Activated T-cell treated with anti-CD3 and anti-CD28 coated beads for 24 hours (primary cell): ENCODE results near the gene SDC1.

Source experiments
- DNase-seq: peaks from one replicate; pipeline ENCODE4 v3.0.0-alpha.2; 2020; ENCODE audit warnings: low read depth

SDC1 gene

DNA sequence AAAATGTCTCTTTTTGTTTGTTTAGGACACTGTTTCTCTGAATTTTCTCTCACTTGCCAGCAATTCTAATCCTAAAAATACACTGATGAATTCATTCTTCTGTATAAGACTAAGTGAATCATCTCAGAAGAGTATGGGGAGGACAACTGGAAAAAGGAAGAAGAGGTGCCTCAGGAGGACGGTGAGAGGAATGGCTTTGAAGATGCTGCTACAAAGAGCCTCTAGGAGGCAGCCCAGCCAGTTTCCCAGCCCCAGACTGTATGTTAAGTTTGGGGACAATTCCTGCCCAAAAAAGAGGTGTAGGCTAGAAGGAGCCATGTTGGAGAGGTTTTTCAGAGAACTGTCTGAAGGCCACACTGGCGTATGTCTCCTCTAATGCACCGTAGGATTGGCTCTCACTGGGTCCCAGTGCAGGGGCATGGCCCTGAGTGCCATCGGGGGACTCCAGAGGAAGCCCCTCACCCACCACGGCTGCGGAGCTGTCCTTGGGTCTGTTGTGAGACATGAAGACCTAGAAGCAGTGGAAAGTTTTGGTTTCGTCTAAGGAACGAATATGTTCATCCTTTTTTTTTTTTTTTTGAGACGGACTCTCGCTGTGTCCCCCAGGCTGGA, 3.1 kb upstream of the SDC1 start:
- no peak for DNase-seq

DNA sequence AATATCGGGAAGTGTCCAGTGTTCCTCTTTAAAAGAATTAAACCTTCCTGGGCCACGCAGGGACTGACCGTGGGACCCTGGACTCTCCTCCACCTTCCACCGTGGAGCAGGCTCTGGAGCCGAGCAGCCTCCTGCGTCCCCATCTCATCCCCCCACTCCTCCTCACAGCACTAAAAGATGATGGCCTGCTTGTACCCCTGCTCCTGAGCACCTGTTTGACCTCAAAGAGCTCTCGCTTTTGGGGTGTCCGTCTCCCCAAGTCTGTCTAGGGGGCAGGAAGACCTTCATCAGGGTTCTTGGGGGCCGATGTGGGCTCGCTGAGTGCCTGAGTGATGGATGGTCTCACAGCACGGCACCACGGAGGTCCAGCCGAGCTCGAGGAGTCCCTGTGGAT, 1.2 kb upstream of the SDC1 start:
- DNase-seq, result no peak

DNA sequence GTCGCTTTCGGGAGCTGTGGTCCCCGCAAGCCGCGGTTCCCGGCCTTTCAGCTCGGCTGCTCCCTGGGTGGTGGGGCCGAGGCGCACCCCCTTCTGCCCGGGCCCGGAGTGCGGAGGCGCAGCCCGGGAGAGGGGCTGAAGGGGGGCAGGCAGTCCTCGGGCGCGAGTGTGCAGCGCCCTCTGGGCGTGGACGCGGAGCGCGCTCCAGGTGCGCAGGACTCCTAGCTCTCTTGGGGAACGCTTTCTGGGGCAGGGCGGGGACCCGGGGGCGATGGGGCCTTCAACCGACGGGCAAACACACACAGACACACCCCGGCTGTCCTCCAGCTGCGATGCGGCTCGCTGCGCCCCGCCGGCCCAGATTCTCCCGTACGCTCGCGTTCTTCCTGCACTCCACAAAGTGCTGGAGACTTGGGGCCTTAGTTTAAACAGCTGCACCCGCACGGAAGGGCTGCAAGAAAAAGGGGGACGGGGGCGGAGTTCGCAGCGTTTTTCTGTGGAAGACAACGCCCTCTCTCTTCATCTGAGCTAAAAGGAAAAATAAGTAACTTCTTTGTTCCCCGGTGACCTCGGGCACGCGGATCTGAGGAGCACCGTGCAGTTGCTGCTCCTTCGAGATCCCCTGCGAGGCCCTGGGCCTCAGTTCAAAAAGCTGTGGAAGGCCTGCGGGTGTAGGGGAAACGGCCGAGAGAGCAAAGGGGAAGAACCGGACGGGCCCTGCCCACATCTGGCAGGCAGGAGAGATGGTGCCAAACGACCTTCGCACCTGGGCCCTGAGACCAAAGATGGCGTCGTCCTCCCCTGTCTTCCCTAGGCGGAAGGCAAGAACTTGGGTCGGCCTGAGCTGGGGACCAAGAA, 593 bp upstream of the SDC1 start:
- peak; percentile 19 for DNase-seq

DNA sequence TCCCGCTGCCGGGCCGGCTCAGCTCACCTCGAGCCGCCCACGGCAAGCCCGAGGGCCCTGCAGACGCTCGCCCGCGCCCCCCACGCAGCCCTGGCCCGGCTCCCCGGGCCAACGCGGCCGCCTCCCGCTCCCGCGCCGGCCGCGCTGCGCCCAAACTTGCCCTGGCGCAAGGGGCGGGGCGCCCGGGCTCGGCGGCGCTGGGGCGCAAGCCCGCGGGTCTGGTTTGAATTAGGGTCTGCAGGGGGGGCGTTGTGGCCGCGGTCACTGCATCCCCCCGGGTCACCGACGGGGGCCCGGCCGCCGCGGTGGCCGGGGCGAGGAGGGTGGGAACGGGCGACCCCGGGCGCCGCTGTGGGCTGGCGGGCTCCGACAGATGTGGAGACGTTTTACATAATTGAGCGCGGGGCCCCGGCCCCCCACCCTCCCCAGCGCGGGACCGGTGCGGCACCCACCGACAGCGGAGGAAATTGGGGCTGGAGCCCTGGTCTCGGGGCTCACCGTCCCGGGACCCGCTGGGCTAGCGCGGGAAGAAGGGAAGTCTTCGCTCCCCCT, 690 bp downstream of the SDC1 start:
- no peak for DNase-seq

DNA sequence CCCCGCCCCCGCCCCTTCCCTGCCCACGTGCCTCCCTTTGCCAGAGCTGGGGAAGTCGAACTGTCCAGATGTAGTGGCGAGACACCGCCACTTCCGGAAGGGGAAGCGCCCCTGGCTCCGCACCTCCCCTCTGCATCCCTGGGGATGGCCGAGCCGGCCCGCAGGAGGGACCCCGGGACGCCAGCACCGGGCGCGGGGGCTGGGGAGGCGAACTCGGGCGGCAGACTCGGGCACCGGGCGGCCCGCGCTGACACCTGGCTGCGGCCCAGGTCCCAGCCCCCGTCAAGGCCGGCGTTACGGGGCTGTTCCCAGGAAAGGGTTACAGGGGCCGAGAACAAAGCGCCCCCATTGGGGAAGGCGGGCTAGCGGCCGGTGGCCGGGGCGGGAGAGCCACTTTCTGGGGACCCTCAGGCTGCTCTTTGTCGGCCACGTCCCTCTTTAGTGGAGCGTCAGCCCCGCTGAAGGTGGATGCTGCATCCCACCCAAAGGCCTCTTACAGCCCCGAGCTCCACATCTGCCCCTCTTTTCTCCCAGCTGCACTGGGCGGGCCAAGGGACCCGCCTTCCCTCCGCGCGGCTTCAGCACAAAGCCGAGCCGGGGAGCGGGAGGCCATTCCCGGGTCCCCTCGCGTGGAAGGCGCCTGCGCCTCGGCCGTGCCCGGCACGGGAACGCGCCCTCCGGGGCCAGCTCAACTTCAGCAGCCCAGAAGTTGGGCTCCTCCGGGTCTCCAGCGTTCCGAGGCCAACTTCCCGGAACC, 1.3 kb downstream of the SDC1 start:
- no peak for DNase-seq

DNA sequence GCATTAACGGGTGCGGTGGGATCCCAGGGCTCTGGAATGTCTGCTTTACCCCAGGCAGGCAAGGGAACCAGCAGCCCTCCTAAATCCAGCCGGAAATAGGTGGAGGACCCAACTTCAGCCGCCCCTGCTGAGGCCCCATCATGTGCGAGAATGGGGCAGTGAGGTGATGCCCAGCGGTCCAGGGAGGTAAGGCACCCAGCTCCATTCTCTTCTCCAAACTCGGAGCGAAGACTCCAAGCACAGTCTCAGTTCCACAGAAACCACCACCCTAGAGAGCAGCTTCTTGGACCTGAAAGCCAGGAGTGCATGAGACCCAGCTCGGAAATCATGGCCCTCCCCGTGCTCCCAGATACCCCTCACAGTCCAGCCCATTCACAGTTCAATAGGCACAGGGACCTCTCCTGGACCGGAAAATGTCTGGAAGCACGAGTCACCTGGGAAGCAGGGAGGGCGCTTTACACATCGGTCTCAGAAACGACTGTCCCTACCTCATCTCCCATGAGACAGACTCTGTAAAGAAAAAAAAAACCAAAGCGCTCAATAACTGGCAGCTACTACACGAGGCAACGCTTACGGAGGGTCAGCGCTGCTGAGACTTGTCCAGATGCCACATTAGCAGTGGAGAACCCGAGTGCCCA, 2.0 kb downstream of the SDC1 start:
- no peak for DNase-seq

DNA sequence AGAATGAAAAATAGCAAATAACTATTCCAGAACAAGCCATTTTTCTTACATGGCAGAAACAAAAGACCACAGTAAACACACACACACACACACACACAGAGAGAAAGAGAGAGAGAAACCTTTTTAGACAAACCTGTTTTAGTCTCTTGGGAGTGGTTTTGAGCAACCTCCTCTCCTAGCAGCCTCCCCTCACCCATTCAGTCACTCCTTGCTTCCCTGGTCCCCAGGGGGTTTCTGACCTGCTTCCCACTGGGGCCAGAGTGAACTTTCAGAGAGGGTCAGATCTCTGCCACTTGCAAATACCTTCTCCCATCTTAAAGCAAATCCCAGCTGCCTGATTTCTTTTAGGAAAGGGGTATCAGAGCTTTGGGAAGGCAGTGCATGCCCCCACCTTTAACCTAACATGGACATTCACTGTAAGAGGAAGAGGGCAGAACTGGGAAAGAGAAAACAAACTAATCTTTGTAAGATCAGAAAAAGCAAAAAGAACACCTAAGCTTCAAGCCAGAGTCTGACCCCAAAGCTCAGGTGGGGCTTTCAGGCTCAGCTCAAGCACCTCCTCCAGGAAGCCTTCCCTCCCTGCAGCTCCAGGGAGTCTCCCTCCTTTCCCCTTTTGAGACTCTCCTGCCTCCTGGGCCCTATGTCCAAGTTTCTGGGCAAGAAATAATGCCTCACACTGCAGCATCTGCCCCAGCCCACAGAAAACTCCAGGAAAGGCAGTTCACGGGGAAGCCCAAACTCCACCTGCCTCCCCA, 2.7 kb downstream of the SDC1 start:
- no peak for DNase-seq

DNA sequence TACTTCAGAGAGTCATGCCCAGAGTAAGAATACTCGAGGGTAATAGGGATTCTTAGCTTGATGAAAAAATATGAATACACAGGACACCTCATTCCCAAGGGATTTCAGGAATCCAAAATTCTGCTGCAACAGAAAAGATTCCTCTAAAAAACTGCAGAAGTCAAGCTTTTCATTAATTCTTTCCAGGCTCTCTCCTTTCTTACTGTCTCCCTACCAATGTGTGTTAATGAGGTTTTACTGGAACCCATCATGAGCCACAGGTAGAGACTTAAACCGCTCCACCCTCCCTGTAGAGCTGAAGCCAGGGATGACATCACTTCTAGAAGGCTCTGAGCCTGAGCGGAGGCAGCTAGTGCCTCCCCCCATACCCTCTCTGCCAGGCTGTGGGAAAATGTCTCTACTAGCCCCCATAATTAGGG, 3.4 kb downstream of the SDC1 start:
- no peak for DNase-seq

DNA sequence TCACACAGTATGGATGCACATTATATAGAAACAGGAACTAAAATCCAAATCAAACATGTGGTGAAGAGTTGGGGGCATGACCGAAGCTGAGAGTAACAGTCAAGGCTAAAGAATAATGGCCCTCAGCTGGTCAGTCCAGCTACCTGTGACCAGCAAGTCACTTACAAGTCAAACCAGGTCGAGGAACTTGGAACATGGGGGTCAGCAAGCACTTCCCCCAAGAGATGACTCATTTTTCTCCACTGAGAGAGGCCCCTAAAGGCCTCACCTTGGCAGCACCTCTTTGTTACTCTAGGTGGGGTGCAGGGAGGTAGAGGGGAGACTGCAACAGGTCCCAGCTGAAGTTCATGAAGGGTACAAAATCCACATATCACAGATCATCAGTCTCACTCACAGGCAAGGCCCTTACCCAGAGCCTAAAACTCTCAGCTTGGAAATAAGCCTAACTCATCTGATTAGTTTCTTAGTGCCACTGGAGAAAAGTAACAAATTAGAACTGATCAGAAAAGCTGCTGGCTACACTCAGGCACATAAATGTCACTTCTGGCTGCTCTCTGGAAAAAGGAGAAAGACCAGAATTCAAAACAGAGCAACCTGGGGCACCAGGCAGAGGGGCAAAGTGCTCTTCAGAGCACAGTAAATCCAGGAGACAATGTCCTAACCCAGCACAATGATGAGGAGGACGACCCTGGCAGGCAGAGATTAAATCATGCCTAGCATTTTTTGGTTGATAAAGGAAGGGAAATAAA, 4.0 kb downstream of the SDC1 start:
- DNase-seq, result no peak

DNA sequence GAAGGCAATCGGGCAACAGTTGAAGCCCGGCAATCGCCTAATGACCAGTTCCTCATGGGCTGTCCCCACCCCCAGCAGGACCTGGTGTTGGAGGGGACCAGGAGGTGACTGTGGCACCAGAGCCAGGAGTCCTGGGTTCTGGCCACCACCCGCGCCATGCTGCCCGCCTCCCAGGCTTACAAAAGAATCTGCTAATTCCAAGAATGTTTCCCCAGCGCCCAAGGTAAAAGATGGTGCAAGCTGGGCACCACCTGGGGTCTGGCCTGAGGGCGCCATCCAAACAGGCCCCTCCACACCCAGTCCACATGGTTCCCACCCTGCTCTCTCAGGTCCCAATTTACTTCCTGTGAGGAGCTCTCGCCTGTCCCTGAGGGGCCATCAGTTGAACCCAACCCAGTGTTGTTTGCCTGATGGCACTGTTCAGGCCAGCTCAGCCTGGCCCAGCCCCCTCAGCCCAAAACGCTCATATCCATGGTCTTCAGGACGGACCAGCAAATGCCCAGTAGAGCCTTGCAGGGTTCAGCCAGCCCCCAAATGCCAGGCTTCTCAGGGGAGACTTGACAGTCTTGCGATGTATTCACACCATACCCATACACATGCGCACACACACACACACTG, 5.1 kb downstream of the SDC1 start:
- no peak for DNase-seq

DNA sequence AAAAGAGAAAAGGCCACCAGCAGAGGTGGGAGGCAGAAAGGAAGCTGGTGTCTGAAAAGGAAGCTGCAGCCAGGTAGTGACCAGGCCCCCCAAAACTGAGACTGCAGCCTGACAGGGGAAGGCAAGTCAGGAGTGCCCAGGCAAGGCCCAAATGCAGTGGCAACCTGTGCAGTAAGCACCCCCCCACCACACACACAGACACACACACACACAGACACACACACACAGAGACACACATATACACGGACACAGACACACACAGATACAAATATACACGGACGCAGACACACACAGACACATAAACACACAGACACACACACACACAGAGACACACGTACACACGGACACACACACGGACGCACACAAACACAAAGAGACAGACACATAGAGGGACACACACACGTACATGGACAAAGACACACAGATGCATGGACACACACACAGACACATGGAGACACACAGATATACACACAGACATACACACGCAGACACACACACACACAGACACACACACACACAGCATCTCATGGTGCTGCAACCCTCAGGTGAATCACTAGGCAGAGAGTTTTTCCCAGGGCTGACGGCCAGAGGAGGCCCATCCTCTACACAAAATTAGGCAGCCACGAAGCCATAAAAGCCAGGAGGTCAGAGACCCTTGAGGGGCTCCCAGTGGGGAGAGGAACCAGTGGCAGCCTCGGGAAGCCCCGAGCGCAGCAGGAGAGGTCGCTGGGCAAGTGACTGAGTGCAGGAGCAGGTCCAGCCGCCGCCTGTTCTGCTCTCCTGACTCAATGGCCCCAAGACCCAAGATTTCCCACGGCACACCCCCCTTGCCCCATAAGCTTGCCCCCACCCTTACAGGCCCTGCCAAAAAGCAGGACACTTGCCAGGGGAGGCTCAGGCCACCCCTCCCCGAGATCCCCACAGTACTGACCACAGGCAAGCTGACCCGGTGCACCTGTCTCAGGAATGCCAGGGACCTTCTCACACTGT, 6.3 kb downstream of the SDC1 start:
- DNase-seq, result no peak

DNA sequence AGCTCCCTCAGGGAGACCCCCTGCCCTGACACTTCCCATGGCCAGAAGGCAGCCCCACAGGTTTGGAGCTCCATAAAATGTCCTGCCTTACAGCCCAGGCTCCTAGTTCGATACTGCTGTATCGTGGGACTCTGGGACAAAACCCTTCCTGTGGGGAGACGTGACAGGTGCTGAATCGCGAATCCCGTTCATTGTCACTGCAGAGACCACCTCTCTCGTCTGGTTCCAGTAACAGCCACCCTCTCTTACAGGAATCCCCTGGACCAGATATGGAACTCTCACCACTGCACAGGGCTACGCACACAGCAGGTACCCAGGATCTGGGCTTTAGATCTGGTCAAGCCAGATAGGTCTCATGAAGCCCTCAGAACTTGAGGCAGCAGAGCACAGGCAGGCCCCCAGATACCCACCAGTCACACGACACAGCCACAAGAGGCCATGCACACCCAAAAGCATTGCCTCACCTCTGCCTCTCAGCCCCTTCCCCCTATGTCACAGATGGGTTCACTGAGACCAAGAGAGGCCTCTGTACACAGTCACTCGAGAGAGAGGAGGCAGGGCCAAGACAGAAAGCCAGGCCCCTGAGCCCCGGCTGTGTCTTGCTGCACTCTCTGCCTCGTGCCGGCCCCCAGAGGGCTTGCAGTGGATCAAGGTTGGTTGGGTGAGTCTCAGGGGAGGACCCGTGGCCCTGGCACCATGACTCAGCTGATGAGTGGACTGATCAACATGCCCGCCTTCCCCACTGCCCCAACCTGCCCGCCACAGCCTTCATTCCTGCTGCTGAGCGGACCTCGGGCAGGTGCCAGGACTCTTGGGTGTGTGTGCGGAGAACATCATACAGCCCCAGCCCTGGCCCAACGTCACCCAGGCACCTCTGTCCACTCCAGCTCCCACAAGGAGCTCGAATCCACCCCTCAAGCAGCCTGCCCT, 7.6 kb downstream of the SDC1 start:
- no peak for DNase-seq

DNA sequence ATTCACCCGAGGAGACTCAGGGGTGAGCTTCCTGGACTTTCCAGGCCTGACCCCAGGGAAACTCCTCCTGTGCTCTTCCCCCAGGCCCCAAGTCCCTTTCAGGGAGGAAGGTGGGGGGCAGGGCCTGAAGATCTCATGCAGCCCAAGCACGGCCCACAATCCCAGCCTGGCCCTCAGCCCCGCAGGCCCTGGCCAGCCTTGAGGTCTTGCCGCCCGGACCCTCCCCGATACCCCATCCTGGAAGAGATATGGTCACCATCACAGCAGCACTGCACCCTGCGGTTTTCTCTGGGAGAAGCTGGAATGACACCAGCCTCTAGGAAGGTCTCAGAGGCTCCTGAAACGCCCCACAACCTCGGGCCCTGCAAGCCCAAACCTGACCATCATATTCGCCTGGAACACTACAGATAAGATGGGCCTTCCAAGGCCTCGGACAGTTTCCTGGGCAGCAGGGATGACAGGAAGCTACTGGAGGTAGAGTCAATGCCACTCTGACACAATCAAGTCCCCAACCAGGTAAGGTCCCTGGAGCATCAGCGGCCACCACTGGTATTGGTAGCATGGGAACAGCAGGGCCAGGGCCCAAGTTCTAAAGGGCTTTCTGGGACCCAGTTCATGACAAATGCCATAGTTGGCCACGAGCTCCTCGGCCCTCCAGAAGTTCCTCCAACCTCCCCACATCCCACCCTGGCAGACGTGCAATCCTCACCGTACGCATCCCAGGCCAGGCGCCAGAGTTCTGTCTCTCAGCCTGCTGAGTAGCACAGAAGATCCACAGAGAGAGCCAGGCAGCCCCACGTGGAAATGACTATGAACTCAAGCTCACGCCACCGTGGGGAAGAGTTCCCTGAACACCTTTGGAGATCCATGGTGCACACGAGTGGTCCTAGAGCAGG, 8.6 kb downstream of the SDC1 start:
- DNase-seq, result no peak

DNA sequence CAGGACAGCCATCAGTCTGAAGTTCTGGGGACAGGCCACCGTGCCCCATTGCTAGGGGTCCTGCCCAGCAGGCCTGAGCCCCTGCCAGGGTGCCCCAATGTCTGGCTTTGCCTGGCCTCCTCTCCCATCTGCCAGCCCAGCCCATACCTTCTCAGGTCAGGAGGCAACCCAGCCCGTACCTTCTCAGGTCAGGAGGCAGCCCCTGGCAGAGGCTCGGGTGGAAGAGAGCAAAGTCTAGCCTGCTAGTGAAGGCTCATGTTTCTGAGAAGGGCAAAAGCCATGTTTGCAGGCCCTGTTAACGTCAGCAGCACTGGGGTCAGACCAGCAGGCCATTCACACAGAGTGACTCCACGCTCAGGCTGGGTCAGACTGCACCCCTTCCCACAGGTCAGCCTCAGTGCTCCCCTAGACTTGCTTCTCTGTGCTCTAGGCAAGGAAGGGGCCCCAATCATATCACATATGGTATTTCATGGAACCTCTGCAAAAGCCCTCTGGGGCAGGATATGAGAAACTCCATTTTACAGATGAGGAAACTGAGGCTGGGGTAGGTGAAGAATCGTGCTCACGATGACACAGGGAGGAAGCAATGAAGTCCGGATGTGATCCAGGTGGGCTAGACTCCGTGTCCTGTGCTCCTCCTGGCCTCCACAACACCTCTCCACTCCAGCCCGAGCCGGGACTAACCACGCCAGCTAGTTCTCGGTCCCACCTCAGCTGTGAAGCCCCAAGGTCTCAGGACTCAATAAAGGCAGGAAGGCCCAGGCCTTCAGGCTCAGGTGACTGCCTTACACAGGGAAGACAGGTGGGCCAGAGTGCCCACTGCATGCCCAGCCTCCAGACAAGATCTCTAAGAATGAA, 9.5 kb downstream of the SDC1 start:
- DNase-seq, result no peak

DNA sequence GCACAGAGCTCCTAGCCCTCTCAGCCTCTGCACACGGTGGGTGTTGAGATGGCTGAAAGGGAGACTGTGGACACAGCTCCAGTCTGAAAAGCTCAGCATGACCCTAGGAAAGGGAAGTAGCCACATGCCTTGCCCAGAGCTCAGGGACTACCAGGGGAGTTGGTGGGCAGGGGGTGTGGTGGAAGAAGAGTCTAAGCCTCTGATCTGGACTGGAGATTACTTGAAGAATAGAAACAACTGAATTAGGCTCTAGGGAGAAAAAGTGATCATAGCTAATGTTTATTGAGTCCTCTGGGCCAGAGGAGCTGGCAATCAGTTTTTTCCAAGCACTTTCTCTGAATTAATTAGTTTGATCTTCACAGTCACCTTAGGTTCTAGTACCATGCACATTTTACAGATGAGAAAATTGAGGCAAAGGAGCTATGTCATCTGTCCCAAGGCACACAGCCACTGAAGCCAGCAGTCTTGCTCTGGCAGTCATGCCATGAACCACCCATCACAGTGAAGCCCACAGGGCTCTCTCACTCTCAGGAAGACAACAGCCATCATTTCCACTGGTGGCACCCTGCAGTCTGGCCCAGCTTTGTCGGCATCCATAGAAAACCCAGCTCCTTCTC, 10.3 kb downstream of the SDC1 start:
- no peak for DNase-seq
